Ammon's horn (tissue), 1 donor: Measurements from ENCODE around the gene ZNHIT1.

ENCODE experiments used
- DNase-seq: peaks from one replicate; pipeline ENCODE4 v3.0.0-alpha.2; 2016; ENCODE audit warnings: low spot score

Gene ZNHIT1

DNA sequence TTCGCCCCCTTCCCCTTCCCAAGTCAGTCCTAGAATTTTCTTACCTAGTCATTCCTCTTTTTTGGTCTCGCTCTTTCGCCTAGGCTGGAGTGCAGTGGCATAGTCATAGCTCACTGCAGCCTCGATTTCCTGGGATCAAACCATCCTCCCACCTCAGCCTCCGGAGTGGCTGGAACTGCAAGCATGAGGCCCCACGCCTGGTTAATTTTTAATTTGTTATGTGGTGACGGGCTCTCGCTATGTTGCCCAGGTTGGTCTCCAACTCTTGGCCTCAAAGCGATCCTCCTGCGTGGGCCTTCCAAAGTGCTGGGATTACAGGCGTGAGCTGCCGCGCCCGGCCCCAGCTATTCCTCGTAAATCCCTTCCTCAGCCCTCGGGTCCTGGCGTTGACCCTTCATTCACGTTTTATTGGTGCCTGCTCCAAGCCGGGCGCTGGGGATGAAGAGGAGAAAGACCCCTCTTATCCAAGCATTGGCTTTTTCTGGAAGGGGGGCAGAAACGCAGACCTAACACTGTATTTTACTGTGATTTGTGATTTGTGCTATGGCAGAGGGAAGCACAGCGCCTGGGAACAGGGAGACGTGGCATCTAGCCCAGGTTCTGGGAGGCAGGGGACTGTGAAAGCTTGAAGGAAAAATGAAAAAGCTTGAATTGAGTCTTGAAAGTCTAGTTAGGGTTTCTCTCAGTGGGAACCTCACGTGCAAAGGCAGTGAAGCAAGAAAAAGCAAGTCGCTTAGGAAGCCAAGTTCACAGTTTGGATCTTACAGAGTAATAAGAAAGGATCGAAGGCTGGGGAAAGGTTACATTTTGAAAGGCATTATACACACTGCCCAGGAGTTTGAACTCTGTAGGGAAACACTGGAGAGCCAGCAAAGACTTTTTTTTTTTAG, 516 bp downstream of the ZNHIT1 start:
- DNase-seq: no peak

DNA sequence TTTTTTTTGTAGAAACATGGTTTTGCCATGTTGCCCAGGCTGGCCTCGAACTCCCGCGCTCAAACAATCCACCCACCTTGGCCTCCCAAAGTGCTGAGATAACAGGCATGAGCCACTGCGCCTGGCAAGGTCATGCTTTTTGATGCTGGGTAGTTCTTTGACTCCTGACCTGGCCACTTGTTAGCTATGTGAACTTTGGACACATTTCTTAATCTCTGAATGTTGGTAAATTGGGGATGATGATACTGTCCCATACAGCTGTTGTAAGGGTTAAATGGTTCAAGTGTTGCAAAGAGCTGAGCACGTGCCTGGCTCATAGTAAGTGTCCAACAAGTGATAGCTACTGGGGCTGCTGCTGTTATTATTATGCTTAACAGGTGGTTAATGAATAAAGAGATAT, 2.3 kb downstream of the ZNHIT1 start:
- no peak for DNase-seq

GRCh38 chr7:101222275-101222830, 4.4 kb downstream of the ZNHIT1 start:
- no peak for DNase-seq

GRCh38 chr7:101223528-101223927, 5.6 kb downstream of the ZNHIT1 start:
- DNase-seq: no peak

DNA sequence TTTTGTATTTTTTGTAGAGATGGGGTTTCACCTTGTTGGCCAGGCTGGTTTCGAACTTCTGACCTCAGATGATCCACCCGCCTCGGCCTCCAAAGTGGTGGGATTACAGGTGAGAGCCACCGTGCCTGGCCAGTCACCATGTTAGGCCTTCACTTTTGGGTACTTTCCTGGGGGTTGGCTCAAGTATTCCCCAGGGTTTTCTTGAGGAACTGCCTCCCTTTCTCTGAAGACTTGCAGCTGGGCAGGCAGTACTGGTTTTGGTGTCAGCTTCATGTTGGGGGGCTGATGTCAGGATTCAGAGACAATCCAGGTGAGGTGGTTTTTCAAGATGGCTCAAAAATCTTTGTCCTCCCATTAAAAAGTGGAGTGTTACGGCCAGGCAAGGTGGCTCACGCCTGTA, 7.7 kb downstream of the ZNHIT1 start:
- no peak for DNase-seq

DNA sequence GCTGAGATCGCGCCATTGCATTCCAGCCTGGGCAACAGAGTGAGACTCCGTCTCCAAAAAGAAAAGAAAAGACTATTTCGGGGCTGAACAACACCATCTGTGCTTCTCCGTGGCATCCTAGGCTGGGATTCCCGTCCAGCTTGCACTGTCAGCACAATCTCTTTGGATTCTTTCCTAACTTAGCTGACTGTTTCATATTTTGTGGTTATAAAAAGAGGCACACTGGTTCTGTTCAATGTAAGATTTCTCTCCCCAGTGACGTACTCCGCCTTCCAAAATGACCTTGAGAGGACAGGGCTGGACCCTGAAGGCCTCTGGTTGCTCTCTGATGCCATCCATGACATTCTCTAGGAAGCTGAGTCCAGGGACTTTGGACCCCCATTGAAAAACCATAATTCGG, 8.8 kb downstream of the ZNHIT1 start:
- DNase-seq: no peak

DNA sequence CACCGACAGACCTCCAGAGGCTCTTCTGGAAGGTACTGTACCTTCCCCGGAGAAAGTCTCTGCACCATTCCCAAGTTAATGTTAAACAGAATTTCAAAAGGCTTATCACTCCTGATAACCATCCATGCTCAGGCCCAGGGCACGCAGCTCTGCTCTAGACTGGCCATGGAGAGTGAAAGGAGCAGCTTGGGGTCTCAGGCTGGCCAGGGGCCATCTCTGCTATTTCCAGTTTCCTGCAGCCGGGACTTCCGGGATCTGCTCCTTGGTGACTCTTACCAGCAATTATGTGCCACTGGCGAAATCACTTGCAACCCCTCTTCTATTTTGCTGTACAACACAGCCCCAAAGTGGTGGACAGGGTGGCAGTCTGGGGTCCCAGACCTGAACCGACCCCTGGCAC, 13.7 kb downstream of the ZNHIT1 start:
- DNase-seq: no peak

DNA sequence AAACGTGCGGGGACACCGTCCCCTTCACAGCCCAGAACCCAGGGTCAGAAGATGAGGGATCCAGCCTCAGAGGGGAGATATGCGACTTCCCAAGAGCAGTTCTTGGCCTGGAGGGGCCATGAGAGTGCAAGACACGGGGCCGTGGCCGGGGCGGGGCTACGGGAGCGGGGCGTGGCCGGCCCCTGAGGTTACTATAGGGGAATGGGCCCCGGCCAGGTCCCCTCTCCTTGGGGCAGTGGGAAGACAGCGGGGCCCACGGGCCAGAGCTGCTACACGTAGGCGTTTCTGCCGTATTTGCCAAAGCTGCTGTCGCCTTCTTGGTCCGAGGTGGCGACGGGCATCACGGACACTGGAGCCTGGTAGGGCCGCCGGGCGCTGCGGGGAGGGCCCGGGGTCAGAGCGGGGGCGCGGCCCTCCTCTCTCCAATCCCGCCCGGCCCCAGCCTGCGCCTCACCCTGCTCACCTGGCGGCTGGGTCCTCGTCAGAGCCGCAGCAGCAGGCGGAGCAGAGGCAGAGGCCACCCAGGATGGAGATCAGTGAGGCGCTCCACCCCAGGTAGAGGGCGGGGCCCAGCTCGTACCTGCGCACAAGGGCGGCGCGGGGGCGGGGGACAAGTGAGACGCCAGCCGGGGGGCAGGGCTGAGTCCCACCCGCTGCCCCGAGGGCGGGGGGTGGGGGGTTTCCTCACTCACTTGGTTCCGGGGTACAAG, 14.3 kb downstream of the ZNHIT1 start:
- no peak for DNase-seq

DNA sequence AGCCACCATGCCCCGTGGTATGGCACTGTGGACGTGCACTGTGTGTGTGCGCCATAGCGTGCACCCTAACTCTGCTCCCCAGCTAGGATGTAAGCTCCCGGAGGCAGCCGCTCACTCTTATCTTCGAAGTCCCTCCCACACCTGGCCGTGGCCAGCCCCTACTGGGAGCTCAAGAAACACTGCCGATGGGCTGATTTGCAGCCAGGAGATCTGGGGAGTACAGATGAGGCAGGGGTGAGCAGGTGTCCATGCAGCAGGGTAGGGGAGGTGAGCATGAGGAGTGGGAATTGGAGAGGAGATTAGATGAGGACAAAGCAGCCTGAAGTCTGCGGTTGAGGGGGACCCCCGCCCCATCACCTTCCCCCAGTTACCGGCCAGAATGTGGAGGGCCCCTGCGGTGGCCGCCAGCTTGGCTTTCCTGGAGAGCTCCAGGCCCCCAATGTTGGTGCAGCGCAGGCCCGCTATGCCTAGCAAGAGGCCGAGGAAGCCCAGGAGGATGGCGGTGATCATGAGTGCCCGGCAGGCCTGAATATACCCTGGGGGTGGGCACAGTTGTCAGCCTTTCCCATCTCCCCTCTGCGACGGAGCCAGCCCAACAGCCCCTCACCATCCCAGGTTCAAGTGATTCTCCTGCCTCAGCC, 16.1 kb downstream of the ZNHIT1 start:
- no peak for DNase-seq

DNA sequence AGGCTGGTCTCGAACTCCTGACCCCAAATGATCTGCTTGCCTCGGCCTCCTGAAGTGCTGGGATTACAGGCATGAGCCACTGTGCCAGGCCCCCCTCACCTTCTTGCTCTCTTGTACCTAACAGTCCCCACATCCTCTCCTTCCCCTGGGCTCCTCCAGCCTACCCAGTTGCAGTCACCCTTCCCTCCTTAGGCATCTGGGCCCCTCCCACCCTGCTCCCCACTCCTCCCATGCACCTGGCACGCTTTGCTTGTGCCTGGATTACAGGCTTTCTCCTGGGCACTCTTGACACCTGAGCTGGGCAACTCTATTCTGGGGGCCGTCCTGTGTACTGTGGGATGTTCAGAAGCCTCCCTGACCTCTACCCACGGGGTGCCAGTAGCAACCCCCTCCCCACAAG, 16.7 kb downstream of the ZNHIT1 start:
- no peak for DNase-seq

DNA sequence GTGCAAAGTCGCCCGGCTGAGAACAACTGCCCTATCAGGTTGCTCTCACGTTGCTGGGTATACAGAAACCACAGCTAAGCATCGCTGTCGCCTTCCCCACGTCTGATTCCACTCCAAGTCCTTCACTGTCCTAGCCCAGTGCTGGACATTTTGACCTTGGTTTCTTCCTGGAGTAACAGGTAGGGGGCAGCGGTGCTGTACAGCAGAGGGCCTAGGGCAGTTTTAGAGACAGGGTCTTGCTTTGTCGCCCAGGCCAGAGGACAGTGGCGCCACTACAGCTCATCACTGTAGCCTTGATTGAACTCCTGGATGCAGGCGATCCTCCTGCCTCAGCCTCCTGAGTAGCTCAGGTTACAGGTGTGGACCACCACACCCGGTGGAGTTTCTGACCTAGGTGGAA, 17.1 kb downstream of the ZNHIT1 start:
- DNase-seq: no peak

GRCh38 chr7:101235522-101235921, 17.6 kb downstream of the ZNHIT1 start:
- no peak for DNase-seq

GRCh38 chr7:101236292-101236835, 18.4 kb downstream of the ZNHIT1 start:
- DNase-seq: no peak

GRCh38 chr7:101237206-101238067, 19.5 kb downstream of the ZNHIT1 start, which contains the start of gene CLDN15:
Gene CLDN15 (minus strand): TSS chr7:101237802. CDS start chr7:101237581, 221 bp downstream.
- DNase-seq: no peak

- DNase-seq: no peak
Measured at GRCh38 chr7:101238226-101239182, 20.5 kb downstream of the ZNHIT1 start.

DNA sequence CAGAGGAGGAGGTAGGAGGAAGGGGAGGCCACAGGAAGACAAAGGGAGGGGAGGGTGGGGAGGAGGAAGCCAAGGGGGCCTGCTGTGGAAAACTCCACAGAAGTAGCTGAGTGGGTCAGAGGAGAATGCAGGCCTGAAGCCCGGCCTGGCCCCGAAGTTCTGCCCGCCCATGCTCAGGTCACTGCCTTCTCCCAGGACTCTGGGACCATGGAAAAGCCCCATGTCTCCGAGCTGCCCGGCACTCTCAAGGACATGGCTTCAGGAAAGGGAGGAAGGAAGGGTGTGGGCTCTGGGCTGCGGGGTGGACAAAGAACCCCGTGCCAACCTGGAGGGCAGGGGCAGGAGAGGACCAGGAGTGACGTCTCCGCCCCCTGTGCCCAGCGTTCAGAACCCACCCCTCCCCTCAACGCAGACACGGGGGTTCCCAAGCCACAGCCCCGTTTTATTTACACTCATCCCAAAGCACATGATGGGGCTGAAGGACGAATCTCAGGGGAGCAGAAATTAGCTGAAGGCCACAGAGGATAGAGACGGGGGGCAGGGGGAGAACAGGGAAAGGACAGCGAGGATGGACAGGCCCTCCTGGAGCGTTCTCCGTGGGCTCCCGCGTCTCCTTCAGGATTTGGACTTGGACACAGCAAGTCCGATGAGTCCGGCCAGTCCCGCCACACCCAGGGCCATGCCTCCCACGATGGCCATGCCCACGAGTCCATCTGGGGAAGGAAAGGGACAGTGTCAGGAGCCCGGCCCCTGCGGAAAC, 21.4 kb downstream of the ZNHIT1 start:
- DNase-seq: no peak

- DNase-seq: no peak
Measured at GRCh38 chr7:101239951-101240220, 21.9 kb downstream of the ZNHIT1 start.

DNA sequence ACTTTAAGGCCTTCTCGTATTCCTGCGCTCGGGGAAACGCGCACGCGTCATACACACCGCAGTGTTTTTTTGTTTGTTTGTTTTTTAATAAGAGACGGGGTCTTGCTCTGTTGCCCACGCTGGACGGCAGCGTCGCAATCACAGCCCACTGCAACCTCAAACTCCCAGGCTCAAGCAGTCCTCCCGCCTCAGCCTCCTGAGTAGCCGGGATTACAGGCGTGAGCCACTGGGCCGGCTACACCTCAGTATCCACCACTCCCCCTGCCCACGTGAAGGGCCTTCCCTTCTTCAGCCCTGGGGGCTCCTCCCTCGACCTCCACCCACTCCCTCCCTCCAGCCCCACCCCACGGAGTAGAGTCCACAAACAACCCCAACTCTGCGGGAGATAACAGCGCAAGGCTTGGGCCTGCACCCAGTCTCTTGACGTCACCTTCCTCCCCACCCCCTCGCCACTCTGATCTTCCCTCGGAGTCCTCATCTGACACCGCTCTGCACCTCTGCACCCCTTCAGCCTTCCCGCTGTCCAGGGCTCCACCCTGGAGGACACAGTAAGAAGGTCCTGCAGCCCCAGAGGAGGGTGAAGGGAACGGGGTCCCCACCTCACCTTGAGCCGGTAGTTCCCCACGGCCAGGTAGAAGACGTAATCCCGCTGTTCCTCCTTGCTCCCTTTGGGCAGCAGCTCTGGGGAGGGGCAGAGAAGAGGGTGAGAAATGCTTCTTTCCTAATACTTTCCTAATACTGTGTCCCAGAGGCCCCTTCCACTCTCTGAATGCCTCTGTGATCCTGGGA, 22.5 kb downstream of the ZNHIT1 start:
- DNase-seq: no peak

GRCh38 chr7:101241015-101241363, 23.0 kb downstream of the ZNHIT1 start:
- no peak for DNase-seq
